SK-N-SH (cell line): Measurements from ENCODE around the gene CREB3L4.

Experiments
- EP300 ChIP-seq, 2 experiments: IDR thresholded peaks; 2 replicates each; pipeline versions ENCODE4 v1.4.0 to v1.6.1; 2012; ENCODE audit warnings: borderline replicate concordance in 1 of 2, low read depth in 1 of 2, low read length in 1 of 2
- EZH2phosphoT487 ChIP-seq: fragments of 200-600 bp; sonication (generic); IDR thresholded peaks from 2 replicates; pipeline ENCODE4 v1.6.1; 2017; ENCODE audit warnings: low read depth, mixed run types, mild to moderate bottlenecking, antibody characterized with exemption, moderate library complexity, borderline replicate concordance
- GABPA ChIP-seq: IDR thresholded peaks from 2 replicates; pipeline ENCODE4 v1.4.0; 2012; ENCODE audit warnings: low read depth, mild to moderate bottlenecking
- NRF1 ChIP-seq: IDR thresholded peaks from 2 replicates; pipeline ENCODE4 v1.6.1; 2012; ENCODE audit warnings: low read depth, mild to moderate bottlenecking, low read length
- POLR2AphosphoS5 ChIP-seq: IDR thresholded peaks from 2 replicates; pipeline ENCODE4 v1.6.1; 2012; ENCODE audit warnings: low read depth, low read length
- RAD21 ChIP-seq: IDR thresholded peaks from 2 replicates; pipeline ENCODE4 v1.6.1; 2012; ENCODE audit warnings: mild to moderate bottlenecking, low read length
- SIN3A ChIP-seq: IDR thresholded peaks from 2 replicates; pipeline ENCODE4 v1.6.1; 2012; ENCODE audit warnings: low read depth, mild to moderate bottlenecking, low read length, moderate library complexity, borderline replicate concordance
- SMC3 ChIP-seq: IDR thresholded peaks from 2 replicates; pipeline ENCODE4 v1.6.1; 2012; ENCODE audit warnings: low read depth, low read length, improper control_type of control experiment
- TAF1 ChIP-seq: IDR thresholded peaks from 2 replicates; pipeline ENCODE4 v1.6.1; 2012; ENCODE audit warnings: low read depth, mild to moderate bottlenecking, low read length, moderate library complexity, borderline replicate concordance
- YY1 ChIP-seq: IDR thresholded peaks from 2 replicates; pipeline ENCODE4 v1.4.0; 2012; ENCODE audit warnings: low read depth, mild to moderate bottlenecking
- TF ChIP-seq, protein P1 (sequence below): fragments of 200-600 bp; sonication (generic); IDR thresholded peaks from 2 replicates; pipeline ENCODE4 v1.6.1; 2017; ENCODE audit warnings: antibody characterized with exemption, mild to moderate bottlenecking, moderate library complexity
- TF ChIP-seq, protein P2 (sequence below): IDR thresholded peaks from 2 replicates; pipeline ENCODE4 v1.6.1; 2012; ENCODE audit warnings: mild to moderate bottlenecking, low read depth, low read length, moderate library complexity
- TF ChIP-seq, protein P3 (sequence below): IDR thresholded peaks from 2 replicates; pipeline ENCODE4 v1.4.0; 2012; ENCODE audit warnings: low read depth
- TF ChIP-seq, protein P4 (sequence below): fragments of 150-350 bp; IDR thresholded peaks from 2 replicates; pipeline ENCODE4 v1.6.1; 2017; ENCODE audit warnings: antibody characterized with exemption, low read length, low read depth, borderline replicate concordance

DNA sequence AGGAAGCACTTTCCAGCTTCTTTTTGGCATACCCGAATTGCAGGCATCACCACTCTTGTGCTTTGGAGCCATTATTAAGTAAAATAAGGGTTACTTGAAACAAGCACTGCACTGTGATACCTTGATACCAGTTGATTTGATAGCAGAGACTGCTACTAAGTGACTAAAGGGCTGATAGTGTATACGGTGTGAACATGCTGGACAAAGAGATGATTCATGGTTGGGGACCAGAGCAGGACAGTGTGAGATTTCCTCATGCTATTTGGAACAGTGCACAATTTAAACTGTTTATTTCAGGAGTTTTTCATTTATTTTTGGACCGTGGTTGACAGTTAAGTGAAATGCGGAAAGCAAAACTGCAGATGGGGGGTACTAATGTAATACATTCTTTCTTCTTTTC, 32.7 kb downstream of the CREB3L4 start:
- TF ChIP-seq, protein P1, sequence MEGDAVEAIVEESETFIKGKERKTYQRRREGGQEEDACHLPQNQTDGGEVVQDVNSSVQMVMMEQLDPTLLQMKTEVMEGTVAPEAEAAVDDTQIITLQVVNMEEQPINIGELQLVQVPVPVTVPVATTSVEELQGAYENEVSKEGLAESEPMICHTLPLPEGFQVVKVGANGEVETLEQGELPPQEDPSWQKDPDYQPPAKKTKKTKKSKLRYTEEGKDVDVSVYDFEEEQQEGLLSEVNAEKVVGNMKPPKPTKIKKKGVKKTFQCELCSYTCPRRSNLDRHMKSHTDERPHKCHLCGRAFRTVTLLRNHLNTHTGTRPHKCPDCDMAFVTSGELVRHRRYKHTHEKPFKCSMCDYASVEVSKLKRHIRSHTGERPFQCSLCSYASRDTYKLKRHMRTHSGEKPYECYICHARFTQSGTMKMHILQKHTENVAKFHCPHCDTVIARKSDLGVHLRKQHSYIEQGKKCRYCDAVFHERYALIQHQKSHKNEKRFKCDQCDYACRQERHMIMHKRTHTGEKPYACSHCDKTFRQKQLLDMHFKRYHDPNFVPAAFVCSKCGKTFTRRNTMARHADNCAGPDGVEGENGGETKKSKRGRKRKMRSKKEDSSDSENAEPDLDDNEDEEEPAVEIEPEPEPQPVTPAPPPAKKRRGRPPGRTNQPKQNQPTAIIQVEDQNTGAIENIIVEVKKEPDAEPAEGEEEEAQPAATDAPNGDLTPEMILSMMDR: no peak
- TF ChIP-seq RAD21: no peak
- no peak for TF ChIP-seq NRF1
- TF ChIP-seq, protein P2, sequence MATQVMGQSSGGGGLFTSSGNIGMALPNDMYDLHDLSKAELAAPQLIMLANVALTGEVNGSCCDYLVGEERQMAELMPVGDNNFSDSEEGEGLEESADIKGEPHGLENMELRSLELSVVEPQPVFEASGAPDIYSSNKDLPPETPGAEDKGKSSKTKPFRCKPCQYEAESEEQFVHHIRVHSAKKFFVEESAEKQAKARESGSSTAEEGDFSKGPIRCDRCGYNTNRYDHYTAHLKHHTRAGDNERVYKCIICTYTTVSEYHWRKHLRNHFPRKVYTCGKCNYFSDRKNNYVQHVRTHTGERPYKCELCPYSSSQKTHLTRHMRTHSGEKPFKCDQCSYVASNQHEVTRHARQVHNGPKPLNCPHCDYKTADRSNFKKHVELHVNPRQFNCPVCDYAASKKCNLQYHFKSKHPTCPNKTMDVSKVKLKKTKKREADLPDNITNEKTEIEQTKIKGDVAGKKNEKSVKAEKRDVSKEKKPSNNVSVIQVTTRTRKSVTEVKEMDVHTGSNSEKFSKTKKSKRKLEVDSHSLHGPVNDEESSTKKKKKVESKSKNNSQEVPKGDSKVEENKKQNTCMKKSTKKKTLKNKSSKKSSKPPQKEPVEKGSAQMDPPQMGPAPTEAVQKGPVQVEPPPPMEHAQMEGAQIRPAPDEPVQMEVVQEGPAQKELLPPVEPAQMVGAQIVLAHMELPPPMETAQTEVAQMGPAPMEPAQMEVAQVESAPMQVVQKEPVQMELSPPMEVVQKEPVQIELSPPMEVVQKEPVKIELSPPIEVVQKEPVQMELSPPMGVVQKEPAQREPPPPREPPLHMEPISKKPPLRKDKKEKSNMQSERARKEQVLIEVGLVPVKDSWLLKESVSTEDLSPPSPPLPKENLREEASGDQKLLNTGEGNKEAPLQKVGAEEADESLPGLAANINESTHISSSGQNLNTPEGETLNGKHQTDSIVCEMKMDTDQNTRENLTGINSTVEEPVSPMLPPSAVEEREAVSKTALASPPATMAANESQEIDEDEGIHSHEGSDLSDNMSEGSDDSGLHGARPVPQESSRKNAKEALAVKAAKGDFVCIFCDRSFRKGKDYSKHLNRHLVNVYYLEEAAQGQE: no peak
- no peak for TF ChIP-seq EZH2phosphoT487
- TF ChIP-seq GABPA: no peak
- no peak for TF ChIP-seq TAF1
- TF ChIP-seq EP300 (IDR thresholded peaks at IDR 0.05; ENCODE audit: borderline replicate concordance in 1 of 2, low read depth in 1 of 2, low read length in 1 of 2): no peak
- TF ChIP-seq YY1: no peak
- no peak for TF ChIP-seq POLR2AphosphoS5
- TF ChIP-seq, protein P3, sequence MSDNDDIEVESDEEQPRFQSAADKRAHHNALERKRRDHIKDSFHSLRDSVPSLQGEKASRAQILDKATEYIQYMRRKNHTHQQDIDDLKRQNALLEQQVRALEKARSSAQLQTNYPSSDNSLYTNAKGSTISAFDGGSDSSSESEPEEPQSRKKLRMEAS: no peak
- TF ChIP-seq SMC3: no peak
- TF ChIP-seq, protein P4, sequence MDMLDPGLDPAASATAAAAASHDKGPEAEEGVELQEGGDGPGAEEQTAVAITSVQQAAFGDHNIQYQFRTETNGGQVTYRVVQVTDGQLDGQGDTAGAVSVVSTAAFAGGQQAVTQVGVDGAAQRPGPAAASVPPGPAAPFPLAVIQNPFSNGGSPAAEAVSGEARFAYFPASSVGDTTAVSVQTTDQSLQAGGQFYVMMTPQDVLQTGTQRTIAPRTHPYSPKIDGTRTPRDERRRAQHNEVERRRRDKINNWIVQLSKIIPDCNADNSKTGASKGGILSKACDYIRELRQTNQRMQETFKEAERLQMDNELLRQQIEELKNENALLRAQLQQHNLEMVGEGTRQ: no peak
- no peak for TF ChIP-seq SIN3A
